ENCODE data around the gene FSIP1. TPM values are rescaled to one million over a fixed set of nuclear protein-coding genes. Genes with fewer than 3 reads are reported as not detected.
A peak's percentile ranks its signal among the peaks of the same experiment; 100 is the strongest.

The FSIP1 gene
- total and polyA plus RNA-seq, 9 of the 15 experiments (the other 6 are each of a cell fraction or from before 2014, with no cell fraction given): 0.07 to 0.51 (median 0.29) TPM

DNA sequence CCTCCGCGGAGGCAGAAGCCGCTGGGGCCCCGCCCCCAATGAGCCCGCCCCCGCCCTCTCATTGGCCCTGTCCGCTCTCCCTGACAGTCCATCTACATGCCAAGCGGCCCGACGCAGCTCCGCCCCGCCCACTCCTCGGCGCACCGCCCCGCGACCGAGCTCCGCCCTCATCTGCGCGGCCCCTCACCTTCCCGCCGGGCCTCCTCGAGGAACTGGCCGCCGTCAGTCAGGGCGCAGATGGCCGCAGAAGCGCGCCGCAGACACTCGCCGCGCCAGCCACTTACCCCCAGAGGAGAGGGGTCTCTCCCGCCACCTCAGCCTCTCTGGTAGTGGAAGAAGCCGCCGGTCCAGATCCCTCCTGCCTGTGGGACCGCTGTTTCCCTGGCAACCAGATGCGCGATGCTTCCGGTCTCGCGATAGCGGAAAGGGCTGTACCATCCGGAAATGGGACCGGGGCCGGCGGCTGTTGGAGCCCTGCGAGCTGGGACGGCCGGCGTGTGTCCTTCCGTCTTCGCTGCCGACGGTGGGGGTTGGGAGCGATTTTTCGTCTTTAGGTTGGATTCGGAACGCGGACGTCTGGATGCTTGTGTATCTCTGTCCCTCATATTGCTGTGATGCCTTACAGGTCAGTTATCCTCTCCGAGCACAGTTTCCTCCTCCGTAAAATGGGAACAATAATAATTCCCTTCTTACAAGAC, at the start of gene FSIP1 (continued):
- TF ChIP-seq ATF7 (IDR thresholded peaks at IDR 0.05) (peak; percentile 97), NR2C2 (CRISPR knock-in tag; IDR thresholded peaks at IDR 0.05) (no peak), NR2C2 (tag; IDR thresholded peaks at IDR 0.05) (no peak), EP300 (IDR thresholded peaks at IDR 0.05; ENCODE audit: low read length) (no peak), E2F8 (IDR thresholded peaks at IDR 0.05; ENCODE audit: low read depth, partially characterized antibody) (no peak), CHD2 (IDR thresholded peaks at IDR 0.05; ENCODE audit: low read depth, low read length) (peak; percentile 100), FOXK1 (CRISPR knock-in tag; IDR thresholded peaks at IDR 0.05; ENCODE audit: borderline replicate concordance) (no peak), TAF15 (IDR thresholded peaks at IDR 0.05; ENCODE audit: low read depth, low read length) (no peak), ZSCAN29 (IDR thresholded peaks at IDR 0.05) (no peak; the same call in 1 of the 2 replicates), SOX6 (IDR thresholded peaks at IDR 0.05) (no peak), MED1 (CRISPR knock-in tag; IDR thresholded peaks at IDR 0.05; ENCODE audit: borderline replicate concordance) (no peak), POLR3A (IDR thresholded peaks at IDR 0.05; ENCODE audit: borderline replicate concordance, extremely low read depth, insufficient read depth, insufficient read length) (no peak), CBFA2T2 (conservative IDR thresholded peaks at IDR 0.05) (no peak), ZNF695 (CRISPR knock-in tag; IDR thresholded peaks at IDR 0.05) (no peak), RHOXF2B (CRISPR knock-in tag; conservative IDR thresholded peaks at IDR 0.05) (no peak), GATA2 (CRISPR knock-in tag; IDR thresholded peaks at IDR 0.05) (no peak), PURB (CRISPR knock-in tag; IDR thresholded peaks at IDR 0.05; ENCODE audit: low read depth) (no peak), ZZZ3 (IDR thresholded peaks at IDR 0.05) (0 out of 2 replicates have a peak, but pooled peaks have one; percentile 41), GTF2F1 (IDR thresholded peaks at IDR 0.05; ENCODE audit: low read depth, low read length) (no peak), POLR3G (IDR thresholded peaks at IDR 0.05; ENCODE audit: extremely low read depth, insufficient read length, insufficient replicate concordance) (no peak), ZNF668 (CRISPR knock-in tag; IDR thresholded peaks at IDR 0.05) (no peak), YBX1 (IDR thresholded peaks at IDR 0.05) (no peak)
- TF ChIP-seq, protein P1, sequence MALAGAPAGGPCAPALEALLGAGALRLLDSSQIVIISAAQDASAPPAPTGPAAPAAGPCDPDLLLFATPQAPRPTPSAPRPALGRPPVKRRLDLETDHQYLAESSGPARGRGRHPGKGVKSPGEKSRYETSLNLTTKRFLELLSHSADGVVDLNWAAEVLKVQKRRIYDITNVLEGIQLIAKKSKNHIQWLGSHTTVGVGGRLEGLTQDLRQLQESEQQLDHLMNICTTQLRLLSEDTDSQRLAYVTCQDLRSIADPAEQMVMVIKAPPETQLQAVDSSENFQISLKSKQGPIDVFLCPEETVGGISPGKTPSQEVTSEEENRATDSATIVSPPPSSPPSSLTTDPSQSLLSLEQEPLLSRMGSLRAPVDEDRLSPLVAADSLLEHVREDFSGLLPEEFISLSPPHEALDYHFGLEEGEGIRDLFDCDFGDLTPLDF (CRISPR knock-in tag; IDR thresholded peaks at IDR 0.05): no peak
- TF ChIP-seq, protein P2, sequence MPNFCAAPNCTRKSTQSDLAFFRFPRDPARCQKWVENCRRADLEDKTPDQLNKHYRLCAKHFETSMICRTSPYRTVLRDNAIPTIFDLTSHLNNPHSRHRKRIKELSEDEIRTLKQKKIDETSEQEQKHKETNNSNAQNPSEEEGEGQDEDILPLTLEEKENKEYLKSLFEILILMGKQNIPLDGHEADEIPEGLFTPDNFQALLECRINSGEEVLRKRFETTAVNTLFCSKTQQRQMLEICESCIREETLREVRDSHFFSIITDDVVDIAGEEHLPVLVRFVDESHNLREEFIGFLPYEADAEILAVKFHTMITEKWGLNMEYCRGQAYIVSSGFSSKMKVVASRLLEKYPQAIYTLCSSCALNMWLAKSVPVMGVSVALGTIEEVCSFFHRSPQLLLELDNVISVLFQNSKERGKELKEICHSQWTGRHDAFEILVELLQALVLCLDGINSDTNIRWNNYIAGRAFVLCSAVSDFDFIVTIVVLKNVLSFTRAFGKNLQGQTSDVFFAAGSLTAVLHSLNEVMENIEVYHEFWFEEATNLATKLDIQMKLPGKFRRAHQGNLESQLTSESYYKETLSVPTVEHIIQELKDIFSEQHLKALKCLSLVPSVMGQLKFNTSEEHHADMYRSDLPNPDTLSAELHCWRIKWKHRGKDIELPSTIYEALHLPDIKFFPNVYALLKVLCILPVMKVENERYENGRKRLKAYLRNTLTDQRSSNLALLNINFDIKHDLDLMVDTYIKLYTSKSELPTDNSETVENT (CRISPR knock-in tag; IDR thresholded peaks at IDR 0.05): no peak

All from K562 (cell line).